Measurements from ENCODE around the gene ACE2. TPM values are rescaled to one million over a fixed set of nuclear protein-coding genes. Genes with fewer than 3 reads are reported as not detected.

ACE2 gene
- total and polyA plus RNA-seq, 2 donors (not counting 1 experiment from before 2014, with no cell fraction given) = not detected

GRCh38 chrX:15511563-15511962 is 89.2 kb downstream of the ACE2 start:
- POLR2A ChIA-PET = no interaction called here
- no peak overlapping the region for H3K27ac Mint-ChIP-seq
- no CpG with 5 or more reads among the region's 1 CpG for WGBS (ENCODE audit: insufficient coverage)
- DNase-seq (no peak), ATAC-seq (ENCODE audit: low read depth) (no peak)
- H3K4me1 Mint-ChIP-seq = no peaks in the 10 kb centered on the region
- no peak overlapping the region for H3K27ac ChIP-seq (ENCODE audit: low read length in 2 of 2)
- no peaks in the 10 kb centered on the region for H3K9me3 Mint-ChIP-seq (ENCODE audit: insufficient read depth)
- H3K27me3 Mint-ChIP-seq = peaks cover 11% of the 10 kb centered on the region
- no peaks in the 10 kb centered on the region for H3K27me3 ChIP-seq (replicated peaks in 1 of 4; ENCODE audit: control extremely low read depth in 1 of 4, control insufficient read depth in 3 of 4, insufficient read depth in 4 of 4, low read length in 3 of 4)
- no peak overlapping the region for H3K4me3 Mint-ChIP-seq
- H3K36me3 ChIP-seq (replicated peaks in 1 of 2; ENCODE audit: control extremely low read depth in 1 of 2, control insufficient read depth in 1 of 2, extremely low read depth in 1 of 2, insufficient read depth in 2 of 2, low read length in 1 of 2) = no peaks in the 10 kb centered on the region
- no peak overlapping the region for H3K4me2 ChIP-seq (replicated peaks; ENCODE audit: low read depth, low read length, poor library complexity, severe bottlenecking)
- no peak overlapping the region for H3K4me3 ChIP-seq (ENCODE audit: control extremely low read depth in 1 of 5, extremely low read depth in 1 of 5, insufficient read depth in 1 of 5, low read depth in 2 of 5, low read length in 4 of 5)
- H3K79me2 ChIP-seq (ENCODE audit: control insufficient read depth, insufficient read depth, low read length) = no peaks in the 10 kb centered on the region
- intact Hi-C loops (cut with micrococcal nuclease) = no loop called here
- CTCF ChIA-PET = no interaction called here
- H2AFZ ChIP-seq (ENCODE audit: insufficient read depth, low read depth, low read length, poor library complexity, severe bottlenecking) = no peak overlapping the region
- no peak overlapping the region for H3K9ac ChIP-seq (ENCODE audit: low read length)
- no peaks in the 10 kb centered on the region for H3K9me3 ChIP-seq (ENCODE audit: control extremely low read depth in 1 of 3, control insufficient read depth in 2 of 3, insufficient read depth in 1 of 3, low read length in 2 of 3)
- no peaks in the 10 kb centered on the region for H3K4me1 ChIP-seq (ENCODE audit: control insufficient read depth in 2 of 2, insufficient read depth in 2 of 2, low read length in 2 of 2)
- no peak for TF ChIP-seq EZH2 (IDR thresholded peaks at IDR 0.05; ENCODE audit: borderline replicate concordance, insufficient read depth, low read depth, low read length, poor library complexity, severe bottlenecking)
- TF ChIP-seq, protein P1, sequence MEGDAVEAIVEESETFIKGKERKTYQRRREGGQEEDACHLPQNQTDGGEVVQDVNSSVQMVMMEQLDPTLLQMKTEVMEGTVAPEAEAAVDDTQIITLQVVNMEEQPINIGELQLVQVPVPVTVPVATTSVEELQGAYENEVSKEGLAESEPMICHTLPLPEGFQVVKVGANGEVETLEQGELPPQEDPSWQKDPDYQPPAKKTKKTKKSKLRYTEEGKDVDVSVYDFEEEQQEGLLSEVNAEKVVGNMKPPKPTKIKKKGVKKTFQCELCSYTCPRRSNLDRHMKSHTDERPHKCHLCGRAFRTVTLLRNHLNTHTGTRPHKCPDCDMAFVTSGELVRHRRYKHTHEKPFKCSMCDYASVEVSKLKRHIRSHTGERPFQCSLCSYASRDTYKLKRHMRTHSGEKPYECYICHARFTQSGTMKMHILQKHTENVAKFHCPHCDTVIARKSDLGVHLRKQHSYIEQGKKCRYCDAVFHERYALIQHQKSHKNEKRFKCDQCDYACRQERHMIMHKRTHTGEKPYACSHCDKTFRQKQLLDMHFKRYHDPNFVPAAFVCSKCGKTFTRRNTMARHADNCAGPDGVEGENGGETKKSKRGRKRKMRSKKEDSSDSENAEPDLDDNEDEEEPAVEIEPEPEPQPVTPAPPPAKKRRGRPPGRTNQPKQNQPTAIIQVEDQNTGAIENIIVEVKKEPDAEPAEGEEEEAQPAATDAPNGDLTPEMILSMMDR (IDR thresholded peaks at IDR 0.05) = no peak
- no peaks in the 10 kb centered on the region for H4K20me1 ChIP-seq (ENCODE audit: control insufficient read depth, insufficient read depth, low read length, poor library complexity, severe bottlenecking)

Other genes starting within 250 kb of the ACE2 start
- gene VEGFD, start 216.5 kb downstream of the ACE2 start, total RNA-seq = not detected in 2 replicates
- not detected in 2 replicates for gene VEGFD, start 216.5 kb downstream of the ACE2 start, polyA plus RNA-seq
- gene PIR, start 107.6 kb downstream of the ACE2 start, total RNA-seq = 0.22 and 0.24 TPM in 2 replicates
- gene PIR, start 107.6 kb downstream of the ACE2 start, polyA plus RNA-seq = not detected in 2 replicates
- not detected in 2 replicates for gene BMX, start 100.2 kb downstream of the ACE2 start, total RNA-seq
- not detected in 2 replicates for gene BMX, start 100.2 kb downstream of the ACE2 start, polyA plus RNA-seq
- 0.24 and 0.42 TPM in 2 replicates for gene CLTRN, start 63.8 kb upstream of the ACE2 start, total RNA-seq
- 0.35 and 0.46 TPM in 2 replicates for gene CLTRN, start 63.8 kb upstream of the ACE2 start, polyA plus RNA-seq
- 17.2 and 17.7 TPM in 2 replicates for gene CA5B, start 137.3 kb upstream of the ACE2 start, total RNA-seq
- 25.1 and 39.3 TPM in 2 replicates for gene CA5B, start 137.3 kb upstream of the ACE2 start, polyA plus RNA-seq
- 27.8 and 28.2 TPM in 2 replicates for gene ZRSR2, start 189.5 kb upstream of the ACE2 start, total RNA-seq
- 28.6 and 45.2 TPM in 2 replicates for gene ZRSR2, start 189.5 kb upstream of the ACE2 start, polyA plus RNA-seq

Data from B cell (primary cell).